Neural cell (in vitro differentiated cells): Measurements from ENCODE around the gene TBC1D14.

ENCODE experiments used
- POLR2AphosphoS5 ChIP-seq: IDR thresholded peaks from 2 replicates; pipeline ENCODE4 v1.6.1; 2012
- TF ChIP-seq, protein P1 (sequence below): fragments of 450-650 bp; IDR thresholded peaks from 2 replicates; pipeline ENCODE4 v1.5.1; 2014; ENCODE audit warnings: antibody characterized with exemption, mild to moderate bottlenecking, moderate library complexity; ENCODE audit not compliant: poor library complexity, severe bottlenecking

DNA sequence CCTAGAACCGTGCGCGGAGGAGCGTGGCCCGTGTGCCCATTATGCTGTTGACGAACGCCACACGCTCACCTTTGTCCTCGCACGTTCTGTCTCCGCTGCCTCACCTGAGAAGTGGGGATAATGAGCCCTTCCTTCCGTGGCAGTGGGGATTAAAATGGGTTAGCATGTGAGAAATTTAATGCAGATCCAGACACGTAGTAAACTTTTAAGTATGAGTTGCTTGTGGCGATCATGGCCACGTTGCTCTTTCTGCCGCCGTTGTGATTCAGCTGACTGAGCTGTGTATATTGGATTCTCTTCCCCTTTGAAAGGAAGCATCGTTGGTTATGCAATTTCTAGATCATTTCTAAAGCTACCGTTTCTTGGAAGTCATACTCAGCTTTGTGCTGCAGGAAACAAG, 16.5 kb downstream of the TBC1D14 start:
- TF ChIP-seq, protein P1, sequence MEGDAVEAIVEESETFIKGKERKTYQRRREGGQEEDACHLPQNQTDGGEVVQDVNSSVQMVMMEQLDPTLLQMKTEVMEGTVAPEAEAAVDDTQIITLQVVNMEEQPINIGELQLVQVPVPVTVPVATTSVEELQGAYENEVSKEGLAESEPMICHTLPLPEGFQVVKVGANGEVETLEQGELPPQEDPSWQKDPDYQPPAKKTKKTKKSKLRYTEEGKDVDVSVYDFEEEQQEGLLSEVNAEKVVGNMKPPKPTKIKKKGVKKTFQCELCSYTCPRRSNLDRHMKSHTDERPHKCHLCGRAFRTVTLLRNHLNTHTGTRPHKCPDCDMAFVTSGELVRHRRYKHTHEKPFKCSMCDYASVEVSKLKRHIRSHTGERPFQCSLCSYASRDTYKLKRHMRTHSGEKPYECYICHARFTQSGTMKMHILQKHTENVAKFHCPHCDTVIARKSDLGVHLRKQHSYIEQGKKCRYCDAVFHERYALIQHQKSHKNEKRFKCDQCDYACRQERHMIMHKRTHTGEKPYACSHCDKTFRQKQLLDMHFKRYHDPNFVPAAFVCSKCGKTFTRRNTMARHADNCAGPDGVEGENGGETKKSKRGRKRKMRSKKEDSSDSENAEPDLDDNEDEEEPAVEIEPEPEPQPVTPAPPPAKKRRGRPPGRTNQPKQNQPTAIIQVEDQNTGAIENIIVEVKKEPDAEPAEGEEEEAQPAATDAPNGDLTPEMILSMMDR = no peak
- no peak for TF ChIP-seq POLR2AphosphoS5
